NCI-H2227 treated with DMSO at 0.1 percent for 48 hours (cell line): ENCODE data around the gene SH3BP2.

Experiments
- DNase-seq: peaks from one replicate; lab custom pipeline; 2025; lab: John Stamatoyannopoulos, UW

SH3BP2 gene

GRCh38 chr4:2792711-2793585 lies at the start of gene SH3BP2:
TSS of gene SH3BP2 (plus strand) at chr4:2793085. CDS start at chr4:2820618, 27,533 bp downstream.
- DNase-seq: no peak

GRCh38 chr4:2743518-2744445 lies 49.1 kb upstream of the SH3BP2 start:
- DNase-seq: no peak

DNA sequence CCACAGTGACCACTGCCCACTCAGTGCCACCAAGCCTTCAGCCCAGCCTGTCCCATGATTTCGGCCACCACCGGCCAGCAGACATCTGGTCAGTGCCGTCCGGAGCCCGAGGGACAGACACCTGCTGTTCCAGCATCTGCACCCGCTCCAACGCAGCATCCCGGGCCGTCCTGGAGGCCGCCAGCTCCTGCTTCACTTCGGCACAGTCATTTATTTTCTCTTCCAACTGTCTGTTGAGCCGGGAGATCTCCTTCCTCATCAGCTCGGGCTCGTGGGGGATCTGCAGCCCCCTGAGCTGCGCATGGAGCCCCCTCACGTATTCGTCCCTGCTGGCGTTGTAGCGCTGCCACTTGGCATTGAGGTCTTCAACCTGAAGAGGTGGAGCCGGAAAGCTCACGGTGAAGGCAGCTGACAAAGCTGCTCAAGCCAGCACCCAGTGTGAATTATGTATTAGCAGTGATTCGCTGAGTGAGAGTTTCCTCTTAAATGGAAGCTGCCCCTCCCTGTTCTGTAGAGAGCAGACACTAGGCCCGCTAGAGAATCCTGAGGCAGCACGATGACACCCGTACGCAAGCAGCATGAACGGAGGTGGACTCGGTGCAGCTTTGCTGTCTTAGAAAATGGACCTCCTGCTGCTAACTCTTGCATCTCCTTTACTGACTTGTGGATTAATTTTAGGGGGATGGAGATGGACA lies 48.2 kb upstream of the SH3BP2 start:
- no peak for DNase-seq

DNA sequence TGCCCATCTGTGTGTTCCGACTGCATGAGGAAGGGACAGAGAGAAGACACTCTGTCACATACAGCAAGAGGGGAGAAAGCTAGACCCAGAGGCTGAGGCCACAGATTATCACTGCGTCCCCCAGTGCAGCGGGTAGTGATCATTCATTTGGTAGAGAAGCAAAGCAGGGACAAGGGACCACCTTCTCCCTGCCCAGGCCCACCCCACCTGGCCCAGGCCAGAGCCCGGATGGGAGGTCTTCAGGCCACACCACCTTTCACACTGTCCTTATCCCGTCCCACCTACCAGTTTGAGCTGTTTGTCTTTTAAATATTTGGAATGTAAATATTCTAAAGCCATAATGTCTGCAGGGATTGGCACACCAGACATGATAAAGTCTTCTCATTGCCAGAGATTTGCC lies 47.4 kb upstream of the SH3BP2 start:
- no peak for DNase-seq

GRCh38 chr4:2745981-2746806 lies 46.7 kb upstream of the SH3BP2 start:
- DNase-seq: no peak

GRCh38 chr4:2746891-2747695 lies 45.8 kb upstream of the SH3BP2 start:
- DNase-seq: no peak

DNA sequence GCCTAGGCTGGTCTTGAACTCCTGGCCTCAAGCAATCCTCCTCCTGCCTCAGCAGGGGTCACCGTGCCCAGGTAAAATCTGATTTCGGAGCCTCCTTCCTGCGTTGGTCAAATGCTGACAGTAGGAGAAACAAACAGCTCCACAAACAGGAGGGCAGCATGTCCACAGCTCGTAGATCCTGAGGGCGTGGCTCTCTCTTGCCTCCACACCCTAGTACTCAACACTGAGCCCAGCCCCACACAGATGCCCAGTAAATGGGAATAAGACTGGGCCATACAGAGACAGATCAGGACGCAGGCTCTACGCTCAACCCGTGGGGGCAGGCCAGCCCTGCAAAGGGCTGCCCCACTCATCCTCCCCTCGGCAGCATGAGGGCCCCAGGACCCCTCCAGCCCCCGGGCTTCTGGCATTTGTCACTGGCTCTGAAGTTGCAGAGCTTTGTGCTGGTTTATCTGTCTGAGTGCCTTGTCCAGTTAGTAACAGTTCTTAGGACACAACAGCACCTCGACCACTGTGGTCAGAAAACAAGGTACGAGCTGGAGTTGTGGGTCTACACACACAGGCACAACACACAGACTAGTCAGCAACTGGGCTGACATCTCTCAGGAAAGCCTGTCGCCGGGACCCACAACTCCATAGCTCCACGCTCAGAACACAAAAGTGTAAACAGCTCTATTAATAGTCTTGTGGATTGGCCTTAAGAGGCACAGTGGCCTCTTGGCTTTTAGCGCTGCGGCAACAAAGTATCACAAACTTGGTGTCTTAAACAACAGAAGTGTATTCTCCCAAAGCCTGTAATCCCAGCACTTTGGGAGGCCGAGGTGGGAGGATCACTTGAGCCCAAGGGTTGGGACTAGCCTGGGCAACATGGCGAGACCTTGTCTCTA lies 41.9 kb upstream of the SH3BP2 start:
- no peak for DNase-seq

DNA sequence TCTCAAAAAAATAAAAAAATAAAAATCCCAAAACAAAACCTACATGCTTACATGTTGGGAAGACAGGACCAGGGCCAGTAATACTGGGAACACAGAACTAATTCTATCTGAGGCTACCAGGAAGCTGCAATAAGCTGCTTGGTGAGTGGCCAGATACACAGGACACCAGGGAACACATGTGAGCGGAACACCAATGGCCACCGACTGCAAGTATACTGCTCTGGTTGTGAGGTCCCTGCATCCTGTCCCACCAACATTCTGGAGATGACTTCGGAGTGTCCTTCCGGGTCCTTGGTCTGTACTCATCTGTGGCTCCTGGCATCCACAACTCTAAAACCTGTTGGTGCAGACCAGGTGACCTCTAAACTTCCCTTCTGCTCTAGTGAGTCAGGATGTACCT lies 39.4 kb upstream of the SH3BP2 start:
- no peak for DNase-seq

- no peak for DNase-seq
Measured at GRCh38 chr4:2754848-2755819, 37.8 kb upstream of the SH3BP2 start.

DNA sequence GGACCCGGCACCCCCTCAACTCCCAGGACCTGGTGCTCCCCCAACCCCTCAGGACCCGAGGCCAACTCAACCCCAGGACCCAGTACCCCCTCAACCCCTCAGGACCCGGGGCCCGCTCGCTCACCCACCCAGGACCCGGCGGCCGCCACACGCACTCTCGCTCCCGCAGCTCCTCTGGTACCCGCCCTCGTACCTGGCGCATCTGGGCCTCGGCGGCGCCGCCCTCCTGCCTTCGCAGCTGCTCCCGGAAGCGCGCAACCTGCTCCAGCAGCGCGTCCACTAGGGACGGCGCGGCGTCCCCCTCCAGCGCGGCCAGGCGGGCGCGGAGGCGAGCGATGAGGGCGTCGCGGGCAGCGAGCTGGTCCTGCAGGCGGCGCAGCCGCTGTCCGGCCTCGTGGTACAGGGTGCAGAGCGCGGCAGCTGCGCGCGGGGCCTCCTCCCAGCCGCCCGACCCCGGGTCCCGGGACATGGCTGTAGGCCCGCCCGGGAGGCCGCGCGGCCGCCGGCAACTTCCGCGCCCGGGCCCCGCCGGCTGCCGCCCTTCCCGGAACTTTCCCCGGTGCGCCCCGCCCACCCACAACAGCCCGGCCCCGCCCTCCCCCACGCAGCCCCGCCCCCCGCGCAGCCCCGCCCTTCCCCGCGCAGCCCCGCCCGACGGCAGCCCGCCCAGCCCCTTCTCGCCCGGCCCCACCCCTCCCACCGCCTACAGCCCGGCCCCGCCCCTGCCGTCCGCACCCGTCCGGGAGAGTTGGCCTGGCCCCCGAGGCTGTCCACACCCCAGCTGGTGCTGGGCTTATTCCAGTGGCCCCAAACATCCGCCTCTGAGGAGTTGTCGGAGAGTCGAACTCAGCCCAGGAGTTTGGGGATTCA lies 36.8 kb upstream of the SH3BP2 start, which contains the start of gene TNIP2:
TSS of gene TNIP2 (minus strand) at position 516 of the 870 bp plus-strand sequence. CDS start at position 469, 47 bp downstream.
- DNase-seq: peak; percentile 50

- DNase-seq: no peak
Measured at GRCh38 chr4:2756691-2757350, 36.1 kb upstream of the SH3BP2 start.

DNA sequence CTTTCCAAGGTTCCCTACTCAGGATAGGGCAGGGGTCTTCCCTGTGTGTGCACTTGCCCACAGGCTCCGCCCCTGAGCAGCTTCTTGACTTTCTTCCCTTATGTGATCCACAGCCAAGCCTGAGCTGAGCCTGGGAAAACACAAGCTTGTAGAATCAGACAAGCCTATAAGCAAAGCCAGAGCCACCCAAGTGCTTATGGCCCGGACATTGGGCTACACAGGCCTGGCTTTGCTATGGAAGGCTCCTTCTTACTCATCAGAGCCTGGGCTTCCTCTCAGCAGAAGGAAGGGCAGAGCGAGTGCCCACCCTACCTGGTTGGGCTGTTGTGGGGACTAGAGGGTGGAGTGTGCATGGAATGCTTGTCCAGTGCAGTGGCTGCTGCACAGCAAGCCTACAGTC lies 35.5 kb upstream of the SH3BP2 start:
- no peak for DNase-seq

DNA sequence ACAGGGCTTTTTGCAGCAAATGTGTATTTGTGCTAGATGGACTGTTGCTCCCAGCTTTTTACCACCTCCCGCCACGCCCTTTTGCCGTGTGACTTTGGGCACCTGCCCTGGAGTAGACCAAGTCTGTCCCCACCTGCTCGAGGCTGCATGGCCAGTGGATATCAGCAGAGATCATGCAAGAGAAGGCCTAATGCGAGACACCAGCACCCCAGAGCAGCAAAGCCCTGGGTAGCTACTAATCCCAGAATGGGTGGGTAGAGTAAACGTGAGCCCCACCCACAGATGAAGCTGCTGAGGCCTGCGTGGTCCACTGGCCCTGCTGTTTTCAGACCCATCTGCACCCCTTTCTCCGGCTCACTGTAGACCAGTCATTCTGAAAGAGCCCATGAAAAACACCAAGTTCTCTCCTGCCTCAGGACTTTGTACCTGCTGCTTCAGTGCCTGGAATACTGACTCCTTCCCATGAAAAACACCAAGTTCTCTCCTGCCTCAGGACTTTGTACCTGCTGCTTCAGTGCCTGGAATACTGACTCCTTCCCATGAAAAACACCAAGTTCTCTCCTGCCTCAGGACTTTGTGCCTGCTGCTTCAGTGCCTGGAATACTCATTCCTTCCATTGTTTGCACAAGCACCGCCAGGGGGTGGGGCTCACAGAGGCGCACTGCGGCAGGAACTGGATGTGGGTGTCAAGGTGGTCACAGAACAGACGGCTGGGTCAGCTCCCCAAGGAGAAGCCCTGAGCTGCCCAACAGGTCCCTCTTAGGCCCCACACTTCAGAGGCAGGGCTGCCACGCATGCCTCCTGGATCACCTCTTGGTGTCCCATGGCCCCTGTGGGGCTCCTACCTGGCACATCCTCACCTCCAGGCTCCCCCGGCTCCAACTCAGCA lies 31.6 kb upstream of the SH3BP2 start:
- DNase-seq: no peak

DNA sequence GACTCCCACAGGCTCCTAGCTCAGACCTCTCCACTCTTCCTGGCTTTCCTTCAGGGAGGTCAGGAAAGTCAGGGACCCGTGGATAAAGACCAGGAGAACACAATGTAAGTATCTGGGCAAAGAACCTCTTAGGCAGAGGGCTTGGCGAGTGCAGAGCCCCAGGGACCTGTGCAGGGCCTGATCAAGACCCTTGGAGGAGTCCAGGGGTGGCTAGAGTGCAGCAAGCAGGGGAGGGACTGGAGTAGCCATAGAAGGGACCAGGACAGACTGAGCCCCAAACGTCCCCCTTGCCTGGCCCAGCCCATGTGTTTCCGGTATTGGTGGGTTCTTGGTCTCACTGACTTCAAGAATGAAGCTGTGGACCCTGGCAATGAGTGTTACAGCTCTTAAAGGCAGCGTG lies 30.8 kb upstream of the SH3BP2 start:
- DNase-seq: no peak
